Activated naive CD4-positive, alpha-beta T cell treated with anti-CD3 and anti-CD28 coated beads for 36 hours (primary cell): ENCODE measurements around the gene WDR54. TPM values are rescaled to one million over a fixed set of nuclear protein-coding genes. Genes with fewer than 3 reads are reported as not detected.
"Not testable (repeated sequence)": the region's sequence is repeated elsewhere in the genome, so short reads cannot be mapped to it uniquely, and the experiment has no call there.

Experiments used
- CTCF ChIA-PET: fragments of 350-600 bp; sonication (Branson Sonifier 250); formaldehyde crosslinking; loops from one replicate; lab custom pipeline; 2021; ENCODE audit warnings: antibody characterized with exemption; lab: Charles Lee
- DNase-seq: peaks from one replicate; pipeline ENCODE4 v3.0.0-alpha.2; 2020
- H3K27ac Mint-ChIP-seq: one replicate; pipeline ENCODE4 v1.8.0; 2021; ENCODE audit warnings: mild to moderate bottlenecking, mixed read lengths
- H3K27me3 Mint-ChIP-seq: one replicate; pipeline ENCODE4 v1.8.0; 2021; ENCODE audit warnings: low read depth, mixed read lengths
- H3K36me3 Mint-ChIP-seq: one replicate; pipeline ENCODE4 v1.8.0; 2021; ENCODE audit warnings: low read depth, mixed read lengths
- H3K4me1 Mint-ChIP-seq: one replicate; pipeline ENCODE4 v1.8.0; 2021; ENCODE audit warnings: low read depth, mixed read lengths
- H3K4me3 Mint-ChIP-seq: one replicate; pipeline ENCODE4 v1.8.0; 2021; ENCODE audit warnings: mild to moderate bottlenecking, moderate library complexity, mixed read lengths
- H3K9me3 Mint-ChIP-seq: one replicate; pipeline ENCODE4 v1.8.0; 2021; ENCODE audit warnings: mixed read lengths
- intact Hi-C: fragments of 100-400 bp; cut with micrococcal nuclease; formaldehyde crosslinking; loops from one replicate; pipeline ENCODE4 v1.15.1; 2023
- total RNA-seq, 2 experiments: library from RNA; stranded (reverse); gene quantifications; one replicate each; pipeline ENCODE4 v1.2.3, GENCODE V29; 2021

WDR54 gene
- total RNA-seq, 2 experiments from 2014 or later: 67.2 to 70.8 TPM

DNA sequence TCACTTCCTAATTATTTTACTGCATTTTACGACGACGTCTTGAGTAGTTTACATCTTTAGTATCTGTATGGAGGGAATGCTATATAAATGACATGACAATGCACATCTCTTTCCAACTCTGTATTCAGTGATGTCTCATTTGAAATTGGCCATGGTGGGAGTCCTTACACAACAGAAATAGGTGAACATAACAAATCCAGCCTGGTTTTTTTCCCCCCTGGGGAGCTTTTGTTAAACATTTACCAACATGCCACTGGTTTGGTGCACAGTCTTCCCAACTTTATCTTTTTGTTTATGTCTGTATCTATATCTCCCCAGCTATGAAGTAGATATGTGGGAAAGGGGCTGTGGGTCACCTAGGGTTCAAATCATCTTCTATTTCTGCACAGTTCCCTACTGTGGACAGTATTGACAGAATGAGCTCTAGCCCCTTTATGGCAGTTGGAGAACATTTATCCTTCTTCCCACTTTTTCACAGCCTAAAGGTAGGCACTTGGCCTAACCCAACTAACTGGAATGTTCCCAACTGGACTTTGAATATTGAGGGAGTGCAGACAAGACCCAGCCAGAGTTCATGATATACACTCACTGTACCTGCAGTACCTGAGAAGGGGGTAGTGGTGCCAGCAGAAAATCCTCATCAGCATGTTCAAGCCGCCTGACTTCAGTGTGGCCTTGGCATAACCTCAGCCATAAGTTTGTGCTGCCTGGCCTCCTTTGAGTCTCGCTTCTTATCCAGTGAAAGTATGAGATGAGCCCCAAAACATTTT lies 25.9 kb downstream of the WDR54 start:
- Mint-ChIP-seq H3K27me3 (peaks cover 8% of the 10 kb centered on the region), H3K36me3 (no peaks in the 10 kb centered on the region), H3K4me3 (no peak overlapping the region), H3K4me1 (peaks cover 1% of the 10 kb centered on the region), H3K9me3 (no peaks in the 10 kb centered on the region), H3K27ac (no peak overlapping the region)
- no peak for DNase-seq
- intact Hi-C loops: no loop called here
- CTCF ChIA-PET: no interaction called here

DNA sequence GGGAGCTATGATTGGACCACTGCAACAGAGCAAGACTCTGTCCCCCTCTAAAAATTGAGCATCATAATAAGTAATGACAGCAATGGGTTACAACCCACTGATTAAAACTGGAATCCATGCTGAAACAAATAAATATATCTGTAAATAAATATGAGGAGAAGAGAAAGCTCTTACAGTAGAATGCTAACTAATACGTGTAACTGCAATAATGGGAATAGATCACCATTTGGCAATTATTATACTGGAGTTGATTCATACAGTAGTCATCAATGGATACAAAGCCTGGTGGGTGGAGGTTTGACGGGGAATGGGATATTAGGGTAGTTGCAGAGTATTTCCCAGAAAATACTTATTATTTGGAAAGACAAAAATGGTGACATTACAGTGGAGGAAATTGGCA lies 27.2 kb downstream of the WDR54 start:
- no peak for DNase-seq
- Mint-ChIP-seq H3K27ac (no peak overlapping the region), H3K9me3 (no peaks in the 10 kb centered on the region), H3K36me3 (no peaks in the 10 kb centered on the region), H3K4me3 (no peak overlapping the region), H3K4me1 (peaks cover 7% of the 10 kb centered on the region), H3K27me3 (peaks cover 4% of the 10 kb centered on the region)
- CTCF ChIA-PET: no interaction called here
- intact Hi-C loops: no loop called here

GRCh38 chr2:74450570-74451190 lies 29.1 kb downstream of the WDR54 start:
- Mint-ChIP-seq H3K27me3 (no peaks in the 10 kb centered on the region), H3K27ac (no peak overlapping the region), H3K9me3 (no peaks in the 10 kb centered on the region), H3K4me3 (no peak overlapping the region), H3K4me1 (peaks cover 20% of the 10 kb centered on the region), H3K36me3 (no peaks in the 10 kb centered on the region)
- intact Hi-C loops: loop anchor here (10.0 kb wide), 1 partner anchor 1336 kb away; the partner anchor contains the start of gene RAB11FIP5
- DNase-seq: no peak
- CTCF ChIA-PET: no interaction called here

- DNase-seq: peak; percentile 99
- intact Hi-C loops: loop anchor here (1.0 to 10.0 kb wide), 15 partner anchors 10 to 1340 kb away; partner anchors contain the start of genes ALMS1, AUP1, C2orf81 and CCT7
- Mint-ChIP-seq H3K27ac (peak within 1 kb of the TSS; percentile 99), H3K36me3 (peaks cover 8% of the 10 kb centered on the region), H3K27me3 (no peaks in the 10 kb centered on the region), H3K4me3 (peak within 1 kb of the TSS; percentile 92), H3K9me3 (no peaks in the 10 kb centered on the region), H3K4me1 (peaks cover 43% of the 10 kb centered on the region)
- CTCF ChIA-PET: interaction anchor here (0.6 to 2.7 kb wide), 10 partner anchors 11 to 205 kb away, joined by 3 to 10 read pairs (median 4); partner anchors contain the start of genes CCDC142 and TTC31
Observed at GRCh38 chr2:74454654-74455511, 33.4 kb downstream of the WDR54 start, which contains the start of gene INO80B. Gene INO80B (plus strand): TSS chr2:74455087. CDS start chr2:74455117, 30 bp downstream.

DNA sequence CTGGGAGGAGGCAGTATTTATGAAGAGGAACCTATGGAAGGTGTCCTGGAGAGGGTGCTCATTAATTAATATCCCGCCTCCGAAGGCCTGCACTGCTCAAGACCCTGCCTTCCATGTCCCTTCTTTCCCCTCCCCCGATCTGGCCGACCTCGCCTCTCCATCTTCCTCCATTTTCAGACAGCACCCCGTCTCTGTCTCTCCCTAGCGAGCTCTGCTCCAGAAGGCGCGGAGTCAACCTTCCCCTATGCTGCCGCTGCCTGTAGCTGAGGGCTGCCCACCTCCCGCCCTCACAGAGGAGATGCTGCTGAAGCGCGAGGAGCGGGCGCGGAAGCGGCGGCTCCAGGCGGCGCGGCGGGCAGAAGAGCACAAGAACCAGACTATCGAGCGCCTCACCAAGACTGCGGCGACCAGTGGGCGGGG lies 35.6 kb downstream of the WDR54 start:
- CTCF ChIA-PET: interaction anchor here (1.1 to 2.7 kb wide), 3 partner anchors 10 to 131 kb away, joined by 3 to 6 read pairs (median 5); partner anchors contain the start of genes CCDC142 and TTC31
- Mint-ChIP-seq H3K4me3 (peak overlapping the region; percentile 92), H3K4me1 (peaks cover 47% of the 10 kb centered on the region), H3K27ac (peak overlapping the region; percentile 99), H3K9me3 (no peaks in the 10 kb centered on the region), H3K27me3 (no peaks in the 10 kb centered on the region), H3K36me3 (peaks cover 9% of the 10 kb centered on the region)
- no peak for DNase-seq
- intact Hi-C loops: loop anchor here (1.0 to 10.0 kb wide), 7 partner anchors 205 to 1342 kb away; partner anchors contain the start of genes CCT7, DGUOK, HK2 and PRADC1

DNA sequence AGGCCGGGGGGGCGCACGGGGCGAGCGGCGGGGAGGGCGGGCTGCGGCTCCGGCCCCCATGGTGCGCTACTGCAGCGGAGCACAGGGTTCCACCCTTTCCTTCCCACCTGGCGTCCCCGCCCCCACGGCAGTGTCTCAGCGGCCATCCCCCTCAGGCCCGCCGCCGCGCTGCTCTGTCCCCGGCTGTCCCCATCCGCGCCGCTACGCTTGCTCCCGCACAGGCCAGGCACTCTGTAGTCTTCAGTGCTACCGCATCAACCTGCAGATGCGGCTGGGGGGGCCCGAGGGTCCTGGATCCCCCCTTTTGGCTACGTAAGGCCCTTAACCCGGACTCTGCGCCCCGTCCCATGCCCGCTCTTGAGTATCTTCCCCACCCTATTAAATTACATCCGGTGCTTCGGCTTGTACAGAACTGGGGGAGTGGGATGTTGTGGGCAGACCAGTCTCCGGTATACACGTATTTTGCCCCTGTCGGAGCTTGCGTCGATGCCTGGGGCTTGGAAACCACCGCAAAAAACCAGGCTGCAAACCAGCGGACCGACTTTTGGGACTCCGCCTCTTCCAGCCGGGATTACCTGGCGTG lies 36.1 kb downstream of the WDR54 start:
- H3K9me3 Mint-ChIP-seq: no peaks in the 10 kb centered on the region
- H3K4me3 Mint-ChIP-seq: peak overlapping the region; percentile 92
- CTCF ChIA-PET: interaction anchor here (1.0 to 1.9 kb wide), 4 partner anchors 9 to 130 kb away, joined by 3 to 5 read pairs (median 4); partner anchors contain the start of genes CCDC142 and TTC31
- H3K4me1 Mint-ChIP-seq: peaks cover 44% of the 10 kb centered on the region
- peak; percentile 79 for DNase-seq
- no peaks in the 10 kb centered on the region for H3K27me3 Mint-ChIP-seq
- peaks cover 9% of the 10 kb centered on the region for H3K36me3 Mint-ChIP-seq
- peak overlapping the region; percentile 99 for H3K27ac Mint-ChIP-seq
- intact Hi-C loops: loop anchor here (1.0 to 10.0 kb wide), 15 partner anchors 15 to 1343 kb away; partner anchors contain the start of genes AUP1, CCT7, DGUOK and DOK1

- Mint-ChIP-seq H3K4me1 (peaks cover 43% of the 10 kb centered on the region), H3K4me3 (peak within 1 kb of the TSS; percentile 92), H3K27me3 (no peaks in the 10 kb centered on the region), H3K27ac (peak within 1 kb of the TSS; percentile 99), H3K9me3 (no peaks in the 10 kb centered on the region), H3K36me3 (peaks cover 9% of the 10 kb centered on the region)
- DNase-seq: peak; percentile 100
- intact Hi-C loops: loop anchor here (1.0 to 10.0 kb wide), 14 partner anchors 14 to 1344 kb away; partner anchors contain the start of genes AUP1, CCT7, DGUOK and DOK1
- CTCF ChIA-PET: interaction anchor here (0.6 to 1.9 kb wide), 8 partner anchors 8 to 1279 kb away, joined by 3 to 5 read pairs (median 3); partner anchors contain the start of genes CCDC142 and TTC31
Observed at GRCh38 chr2:74458132-74458937, 36.8 kb downstream of the WDR54 start, which contains the start of gene WBP1. Gene WBP1 (plus strand): TSS chr2:74458438. CDS start chr2:74458603, 165 bp downstream.

DNA sequence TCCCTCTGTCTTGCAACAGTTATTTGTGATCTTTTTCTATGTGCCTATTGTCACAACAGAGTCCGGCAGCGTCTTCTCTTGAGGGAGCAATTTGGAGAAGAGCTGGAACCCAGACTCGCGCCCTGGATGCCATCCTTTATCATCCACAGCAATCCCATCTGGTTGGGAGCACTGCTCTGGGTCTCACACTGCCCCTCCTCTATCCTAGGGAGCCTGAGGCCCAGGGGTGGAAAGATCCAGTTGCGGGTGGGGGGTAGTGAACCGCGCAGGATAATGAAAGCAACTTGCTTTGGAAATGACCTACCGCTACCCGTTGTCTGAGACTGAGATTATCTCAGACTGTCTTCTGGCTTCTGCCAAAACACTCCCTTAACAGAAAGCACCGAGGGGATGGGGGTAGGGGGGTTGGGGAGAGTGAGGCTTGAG lies 37.4 kb downstream of the WDR54 start:
- no peaks in the 10 kb centered on the region for H3K9me3 Mint-ChIP-seq
- peaks cover 9% of the 10 kb centered on the region for H3K36me3 Mint-ChIP-seq
- CTCF ChIA-PET: interaction anchor here (0.6 to 1.9 kb wide), 6 partner anchors 8 to 129 kb away, joined by 3 to 5 read pairs (median 3); no protein-coding TSS in a partner anchor
- H3K4me1 Mint-ChIP-seq: peaks cover 46% of the 10 kb centered on the region
- peak overlapping the region; percentile 99 for H3K27ac Mint-ChIP-seq
- no peaks in the 10 kb centered on the region for H3K27me3 Mint-ChIP-seq
- H3K4me3 Mint-ChIP-seq: peak overlapping the region; percentile 92
- DNase-seq: no peak
- intact Hi-C loops: loop anchor here (1.0 to 10.0 kb wide), 14 partner anchors 13 to 1344 kb away; partner anchors contain the start of genes AUP1, CCT7, DGUOK and DOK1

DNA sequence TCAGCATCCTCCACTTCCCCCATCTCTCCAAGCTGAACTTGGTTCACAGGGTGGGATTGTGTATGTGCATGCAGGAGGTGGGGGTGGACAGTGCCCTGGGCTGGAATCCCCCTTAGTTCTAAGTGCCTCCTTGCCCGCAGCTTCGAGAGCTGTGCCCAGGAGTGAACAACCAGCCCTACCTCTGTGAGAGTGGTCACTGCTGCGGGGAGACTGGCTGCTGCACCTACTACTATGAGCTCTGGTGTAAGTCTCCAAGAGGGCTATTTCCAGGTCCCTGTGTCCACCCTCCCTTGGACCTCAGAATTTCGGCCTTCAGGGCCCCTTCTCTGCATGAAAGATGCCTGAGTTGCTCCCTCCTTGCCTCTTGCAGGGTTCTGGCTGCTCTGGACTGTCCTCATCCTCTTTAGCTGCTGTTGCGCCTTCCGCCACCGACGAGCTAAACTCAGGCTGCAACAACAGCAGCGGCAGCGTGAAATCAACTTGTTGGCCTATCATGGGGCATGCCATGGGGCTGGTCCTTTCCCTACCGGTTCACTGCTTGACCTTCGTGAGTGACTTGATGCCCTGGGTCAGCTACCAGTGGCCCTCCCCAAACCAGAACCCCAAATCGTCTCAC lies 38.1 kb downstream of the WDR54 start:
- peak overlapping the region; percentile 92 for H3K4me3 Mint-ChIP-seq
- intact Hi-C loops: loop anchor here (2.0 to 10.0 kb wide), 7 partner anchors 207 to 1345 kb away; partner anchors contain the start of genes CCT7, DGUOK, MTHFD2 and PRADC1
- H3K27me3 Mint-ChIP-seq, DNase-seq, CTCF ChIA-PET, H3K9me3 Mint-ChIP-seq, H3K36me3 Mint-ChIP-seq: not testable (repeated sequence)
- peak overlapping the region; percentile 28 for H3K27ac Mint-ChIP-seq
- peaks cover 45% of the 10 kb centered on the region for H3K4me1 Mint-ChIP-seq

GRCh38 chr2:74460187-74460586 lies 38.7 kb downstream of the WDR54 start:
- Mint-ChIP-seq H3K4me1 (peaks cover 41% of the 10 kb centered on the region), H3K27ac (peak overlapping the region; percentile 56), H3K4me3 (peak overlapping the region; percentile 92)
- CTCF ChIA-PET: interaction anchor here (1.9 kb wide), 1 partner anchor 22 kb away, joined by 7 read pairs; the partner anchor contains the start of genes CCDC142 and TTC31
- H3K36me3 Mint-ChIP-seq, H3K27me3 Mint-ChIP-seq, intact Hi-C loops, H3K9me3 Mint-ChIP-seq, DNase-seq: not testable (repeated sequence)
